T-helper 1 cell treated with Interleukin-12 subunit alpha and Interleukin-12 subunit beta and Interleukin-4 antibody, amounts not matched to agents 30 μg/mL and 1 μg/mL, for 36 hours (primary cell): ENCODE measurements around the gene AEBP1.

Experiments used
- H3K27ac Mint-ChIP-seq: one replicate; pipeline ENCODE4 v1.8.0; 2021; ENCODE audit warnings: mild to moderate bottlenecking, mixed read lengths
- H3K27me3 Mint-ChIP-seq: one replicate; pipeline ENCODE4 v1.8.0; 2021; ENCODE audit warnings: low read depth, mixed read lengths
- H3K36me3 Mint-ChIP-seq: one replicate; pipeline ENCODE4 v1.8.0; 2021; ENCODE audit warnings: low read depth, mixed read lengths
- H3K4me1 Mint-ChIP-seq: one replicate; pipeline ENCODE4 v1.8.0; 2021; ENCODE audit warnings: low read depth, mixed read lengths
- H3K4me3 Mint-ChIP-seq: one replicate; pipeline ENCODE4 v1.8.0; 2021; ENCODE audit warnings: mild to moderate bottlenecking, moderate library complexity, mixed read lengths
- H3K9me3 Mint-ChIP-seq: one replicate; pipeline ENCODE4 v1.8.0; 2021; ENCODE audit warnings: mixed read lengths

AEBP1 gene

GRCh38 chr7:44161371-44161770 is 57.2 kb downstream of the AEBP1 start:
- H3K4me1 Mint-ChIP-seq = no peaks in the 10 kb centered on the region

DNA sequence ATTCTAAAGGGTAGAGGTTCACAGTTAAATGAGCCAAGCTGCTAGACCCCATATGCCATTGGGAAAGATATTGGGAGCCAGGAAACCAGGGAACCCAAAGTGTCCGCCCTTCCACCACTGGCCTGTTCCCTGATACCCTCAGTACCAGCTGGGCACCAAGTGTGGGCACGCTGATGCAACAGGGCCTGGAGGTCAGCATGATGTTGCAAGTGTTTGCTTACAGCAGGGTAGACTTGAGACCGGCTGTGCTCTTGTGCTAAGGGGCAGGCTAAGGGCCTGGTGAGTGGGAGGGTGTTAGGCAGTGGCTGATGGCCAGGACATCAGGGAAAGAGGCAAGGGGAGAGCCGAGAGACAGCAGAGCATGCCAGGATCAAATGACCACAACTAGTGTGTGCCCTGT is 58.0 kb downstream of the AEBP1 start:
- Mint-ChIP-seq H3K27me3 (peaks cover 17% of the 10 kb centered on the region), H3K9me3 (no peaks in the 10 kb centered on the region), H3K4me3 (no peak overlapping the region), H3K4me1 (no peaks in the 10 kb centered on the region), H3K27ac (no peak overlapping the region), H3K36me3 (no peaks in the 10 kb centered on the region)

More at GRCh38 chr7:44161371-44161770, 57.2 kb downstream of the AEBP1 start:
- no peak overlapping the region for H3K4me3 Mint-ChIP-seq
- peaks cover 17% of the 10 kb centered on the region for H3K27me3 Mint-ChIP-seq
- H3K36me3 Mint-ChIP-seq = no peaks in the 10 kb centered on the region
- H3K9me3 Mint-ChIP-seq = no peaks in the 10 kb centered on the region
- no peak overlapping the region for H3K27ac Mint-ChIP-seq

- no peak overlapping the region for H3K27ac Mint-ChIP-seq
- H3K9me3 Mint-ChIP-seq = no peaks in the 10 kb centered on the region
- H3K27me3 Mint-ChIP-seq = peaks cover 17% of the 10 kb centered on the region
- H3K4me1 Mint-ChIP-seq = peaks cover 3% of the 10 kb centered on the region
- no peaks in the 10 kb centered on the region for H3K36me3 Mint-ChIP-seq
- H3K4me3 Mint-ChIP-seq = no peak overlapping the region
These were observed 58.7 kb downstream of the AEBP1 start for GRCh38 chr7:44162785-44163395.

DNA sequence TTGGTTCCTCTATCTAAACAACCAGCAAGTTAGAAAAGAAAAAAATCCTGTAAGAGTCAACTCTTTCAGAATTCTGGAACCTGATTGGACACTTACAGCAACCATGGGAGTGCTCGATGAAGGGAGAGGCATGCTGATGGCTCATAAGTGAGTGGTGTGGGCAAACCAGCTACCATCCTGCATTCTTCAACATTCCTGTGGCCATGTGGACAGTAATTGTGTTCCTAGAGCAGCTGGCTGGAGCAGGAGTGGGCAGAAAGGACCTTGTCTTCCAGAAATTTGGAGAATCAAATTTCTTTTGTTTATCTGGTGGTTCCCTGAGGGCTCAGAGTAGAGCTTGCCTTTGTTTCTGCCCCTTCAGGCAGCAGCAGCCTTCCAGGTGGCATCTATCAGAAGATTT is 59.4 kb downstream of the AEBP1 start:
- no peak overlapping the region for H3K27ac Mint-ChIP-seq
- no peaks in the 10 kb centered on the region for H3K9me3 Mint-ChIP-seq
- peaks cover 17% of the 10 kb centered on the region for H3K27me3 Mint-ChIP-seq
- no peaks in the 10 kb centered on the region for H3K36me3 Mint-ChIP-seq
- H3K4me1 Mint-ChIP-seq = peaks cover 4% of the 10 kb centered on the region
- H3K4me3 Mint-ChIP-seq = no peak overlapping the region
